Measurements from ENCODE around the gene CHST11. TPM values are rescaled to one million over a fixed set of nuclear protein-coding genes. Genes with fewer than 3 reads are reported as not detected.

The CHST11 gene
- total and polyA plus RNA-seq, 10 of the 15 experiments (the other 5 are each of a cell fraction or from before 2014, with no cell fraction given) = 1.9 to 38.1 (median 17.2) TPM

DNA sequence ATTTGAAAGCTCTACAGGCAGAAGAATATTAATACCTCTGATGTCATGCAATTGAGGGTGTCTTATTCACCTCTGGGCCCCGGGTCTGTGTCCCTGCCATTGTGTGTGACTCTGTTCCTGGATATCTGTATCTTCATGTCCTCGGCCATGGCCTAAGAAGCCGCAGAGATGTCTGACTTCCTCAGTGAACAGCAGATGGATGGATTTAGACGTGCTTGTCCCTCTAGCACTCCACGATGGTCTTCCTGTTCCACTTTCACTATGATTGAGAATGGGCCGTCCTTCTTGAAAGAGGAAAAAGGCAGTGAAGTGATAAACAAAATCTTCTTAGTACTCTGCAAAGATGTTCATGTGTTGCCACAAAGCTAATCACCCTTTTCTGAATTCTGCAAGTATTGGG lies 283.9 kb downstream of the CHST11 start (continued):
- no peak for TF ChIP-seq CBX5 (IDR thresholded peaks at IDR 0.05; ENCODE audit: low read depth)
- TF ChIP-seq IKZF2 (IDR thresholded peaks at IDR 0.05) = peak; percentile 78 to 81; a peak in 3 of 4 replicates
- TF ChIP-seq RFX5 (IDR thresholded peaks at IDR 0.05; ENCODE audit: low read depth, low read length) = no peak
- TF ChIP-seq, protein P1, sequence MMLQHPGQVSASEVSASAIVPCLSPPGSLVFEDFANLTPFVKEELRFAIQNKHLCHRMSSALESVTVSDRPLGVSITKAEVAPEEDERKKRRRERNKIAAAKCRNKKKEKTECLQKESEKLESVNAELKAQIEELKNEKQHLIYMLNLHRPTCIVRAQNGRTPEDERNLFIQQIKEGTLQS (IDR thresholded peaks at IDR 0.05; ENCODE audit: borderline replicate concordance, extremely low read depth, low read depth, low read length) = no peak
- no peak for TF ChIP-seq RAD21 (IDR thresholded peaks at IDR 0.05; ENCODE audit: insufficient read depth, low read depth, low read length)
- TF ChIP-seq, protein P2, sequence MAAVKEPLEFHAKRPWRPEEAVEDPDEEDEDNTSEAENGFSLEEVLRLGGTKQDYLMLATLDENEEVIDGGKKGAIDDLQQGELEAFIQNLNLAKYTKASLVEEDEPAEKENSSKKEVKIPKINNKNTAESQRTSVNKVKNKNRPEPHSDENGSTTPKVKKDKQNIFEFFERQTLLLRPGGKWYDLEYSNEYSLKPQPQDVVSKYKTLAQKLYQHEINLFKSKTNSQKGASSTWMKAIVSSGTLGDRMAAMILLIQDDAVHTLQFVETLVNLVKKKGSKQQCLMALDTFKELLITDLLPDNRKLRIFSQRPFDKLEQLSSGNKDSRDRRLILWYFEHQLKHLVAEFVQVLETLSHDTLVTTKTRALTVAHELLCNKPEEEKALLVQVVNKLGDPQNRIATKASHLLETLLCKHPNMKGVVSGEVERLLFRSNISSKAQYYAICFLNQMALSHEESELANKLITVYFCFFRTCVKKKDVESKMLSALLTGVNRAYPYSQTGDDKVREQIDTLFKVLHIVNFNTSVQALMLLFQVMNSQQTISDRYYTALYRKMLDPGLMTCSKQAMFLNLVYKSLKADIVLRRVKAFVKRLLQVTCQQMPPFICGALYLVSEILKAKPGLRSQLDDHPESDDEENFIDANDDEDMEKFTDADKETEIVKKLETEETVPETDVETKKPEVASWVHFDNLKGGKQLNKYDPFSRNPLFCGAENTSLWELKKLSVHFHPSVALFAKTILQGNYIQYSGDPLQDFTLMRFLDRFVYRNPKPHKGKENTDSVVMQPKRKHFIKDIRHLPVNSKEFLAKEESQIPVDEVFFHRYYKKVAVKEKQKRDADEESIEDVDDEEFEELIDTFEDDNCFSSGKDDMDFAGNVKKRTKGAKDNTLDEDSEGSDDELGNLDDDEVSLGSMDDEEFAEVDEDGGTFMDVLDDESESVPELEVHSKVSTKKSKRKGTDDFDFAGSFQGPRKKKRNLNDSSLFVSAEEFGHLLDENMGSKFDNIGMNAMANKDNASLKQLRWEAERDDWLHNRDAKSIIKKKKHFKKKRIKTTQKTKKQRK (IDR thresholded peaks at IDR 0.05; ENCODE audit: low read depth, low read length) = no peak
- 0 out of 4 replicates have a peak, but pooled peaks of 1 of the 2 experiments have one; percentile 16 for TF ChIP-seq BHLHE40 (IDR thresholded peaks at IDR 0.05; ENCODE audit: borderline replicate concordance in 1 of 2, low read depth in 2 of 2, low read length in 1 of 2)
- TF ChIP-seq, protein P3, sequence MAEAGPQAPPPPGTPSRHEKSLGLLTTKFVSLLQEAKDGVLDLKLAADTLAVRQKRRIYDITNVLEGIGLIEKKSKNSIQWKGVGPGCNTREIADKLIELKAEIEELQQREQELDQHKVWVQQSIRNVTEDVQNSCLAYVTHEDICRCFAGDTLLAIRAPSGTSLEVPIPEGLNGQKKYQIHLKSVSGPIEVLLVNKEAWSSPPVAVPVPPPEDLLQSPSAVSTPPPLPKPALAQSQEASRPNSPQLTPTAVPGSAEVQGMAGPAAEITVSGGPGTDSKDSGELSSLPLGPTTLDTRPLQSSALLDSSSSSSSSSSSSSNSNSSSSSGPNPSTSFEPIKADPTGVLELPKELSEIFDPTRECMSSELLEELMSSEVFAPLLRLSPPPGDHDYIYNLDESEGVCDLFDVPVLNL (IDR thresholded peaks at IDR 0.05; ENCODE audit: low read depth, low read length) = no peak
- TF ChIP-seq, protein P4, sequence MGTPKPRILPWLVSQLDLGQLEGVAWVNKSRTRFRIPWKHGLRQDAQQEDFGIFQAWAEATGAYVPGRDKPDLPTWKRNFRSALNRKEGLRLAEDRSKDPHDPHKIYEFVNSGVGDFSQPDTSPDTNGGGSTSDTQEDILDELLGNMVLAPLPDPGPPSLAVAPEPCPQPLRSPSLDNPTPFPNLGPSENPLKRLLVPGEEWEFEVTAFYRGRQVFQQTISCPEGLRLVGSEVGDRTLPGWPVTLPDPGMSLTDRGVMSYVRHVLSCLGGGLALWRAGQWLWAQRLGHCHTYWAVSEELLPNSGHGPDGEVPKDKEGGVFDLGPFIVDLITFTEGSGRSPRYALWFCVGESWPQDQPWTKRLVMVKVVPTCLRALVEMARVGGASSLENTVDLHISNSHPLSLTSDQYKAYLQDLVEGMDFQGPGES (IDR thresholded peaks at IDR 0.05) = no peak
- TF ChIP-seq TCF12 (IDR thresholded peaks at IDR 0.05; ENCODE audit: low read depth, low read length) = no peak
- no peak for TF ChIP-seq TAF1 (IDR thresholded peaks at IDR 0.05; ENCODE audit: borderline replicate concordance, low read depth, low read length)
- TF ChIP-seq, protein P5, sequence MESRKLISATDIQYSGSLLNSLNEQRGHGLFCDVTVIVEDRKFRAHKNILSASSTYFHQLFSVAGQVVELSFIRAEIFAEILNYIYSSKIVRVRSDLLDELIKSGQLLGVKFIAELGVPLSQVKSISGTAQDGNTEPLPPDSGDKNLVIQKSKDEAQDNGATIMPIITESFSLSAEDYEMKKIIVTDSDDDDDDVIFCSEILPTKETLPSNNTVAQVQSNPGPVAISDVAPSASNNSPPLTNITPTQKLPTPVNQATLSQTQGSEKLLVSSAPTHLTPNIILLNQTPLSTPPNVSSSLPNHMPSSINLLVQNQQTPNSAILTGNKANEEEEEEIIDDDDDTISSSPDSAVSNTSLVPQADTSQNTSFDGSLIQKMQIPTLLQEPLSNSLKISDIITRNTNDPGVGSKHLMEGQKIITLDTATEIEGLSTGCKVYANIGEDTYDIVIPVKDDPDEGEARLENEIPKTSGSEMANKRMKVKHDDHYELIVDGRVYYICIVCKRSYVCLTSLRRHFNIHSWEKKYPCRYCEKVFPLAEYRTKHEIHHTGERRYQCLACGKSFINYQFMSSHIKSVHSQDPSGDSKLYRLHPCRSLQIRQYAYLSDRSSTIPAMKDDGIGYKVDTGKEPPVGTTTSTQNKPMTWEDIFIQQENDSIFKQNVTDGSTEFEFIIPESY (IDR thresholded peaks at IDR 0.05) = no peak
- TF ChIP-seq SMARCA5 (IDR thresholded peaks at IDR 0.05) = no peak
- TF ChIP-seq, protein P6, sequence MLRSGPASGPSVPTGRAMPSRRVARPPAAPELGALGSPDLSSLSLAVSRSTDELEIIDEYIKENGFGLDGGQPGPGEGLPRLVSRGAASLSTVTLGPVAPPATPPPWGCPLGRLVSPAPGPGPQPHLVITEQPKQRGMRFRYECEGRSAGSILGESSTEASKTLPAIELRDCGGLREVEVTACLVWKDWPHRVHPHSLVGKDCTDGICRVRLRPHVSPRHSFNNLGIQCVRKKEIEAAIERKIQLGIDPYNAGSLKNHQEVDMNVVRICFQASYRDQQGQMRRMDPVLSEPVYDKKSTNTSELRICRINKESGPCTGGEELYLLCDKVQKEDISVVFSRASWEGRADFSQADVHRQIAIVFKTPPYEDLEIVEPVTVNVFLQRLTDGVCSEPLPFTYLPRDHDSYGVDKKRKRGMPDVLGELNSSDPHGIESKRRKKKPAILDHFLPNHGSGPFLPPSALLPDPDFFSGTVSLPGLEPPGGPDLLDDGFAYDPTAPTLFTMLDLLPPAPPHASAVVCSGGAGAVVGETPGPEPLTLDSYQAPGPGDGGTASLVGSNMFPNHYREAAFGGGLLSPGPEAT (IDR thresholded peaks at IDR 0.05; ENCODE audit: low read depth) = peak; percentile 50; the same call in 1 of the 2 replicates
- no peak for TF ChIP-seq TARDBP (IDR thresholded peaks at IDR 0.05; ENCODE audit: borderline replicate concordance)
- 0 out of 3 replicates have a peak, but pooled peaks of 1 of the 2 experiments have one; percentile 45 for TF ChIP-seq EGR1 (IDR thresholded peaks at IDR 0.05; ENCODE audit: borderline replicate concordance in 1 of 2, low read depth in 2 of 2, low read length in 2 of 2)
- no peak for TF ChIP-seq EZH2 (IDR thresholded peaks at IDR 0.05; ENCODE audit: borderline replicate concordance, control insufficient read depth, low read depth, low read length)
- TF ChIP-seq STAT3 (IDR thresholded peaks at IDR 0.05; ENCODE audit: low read depth, low read length) = no peak
- TF ChIP-seq, protein P7, sequence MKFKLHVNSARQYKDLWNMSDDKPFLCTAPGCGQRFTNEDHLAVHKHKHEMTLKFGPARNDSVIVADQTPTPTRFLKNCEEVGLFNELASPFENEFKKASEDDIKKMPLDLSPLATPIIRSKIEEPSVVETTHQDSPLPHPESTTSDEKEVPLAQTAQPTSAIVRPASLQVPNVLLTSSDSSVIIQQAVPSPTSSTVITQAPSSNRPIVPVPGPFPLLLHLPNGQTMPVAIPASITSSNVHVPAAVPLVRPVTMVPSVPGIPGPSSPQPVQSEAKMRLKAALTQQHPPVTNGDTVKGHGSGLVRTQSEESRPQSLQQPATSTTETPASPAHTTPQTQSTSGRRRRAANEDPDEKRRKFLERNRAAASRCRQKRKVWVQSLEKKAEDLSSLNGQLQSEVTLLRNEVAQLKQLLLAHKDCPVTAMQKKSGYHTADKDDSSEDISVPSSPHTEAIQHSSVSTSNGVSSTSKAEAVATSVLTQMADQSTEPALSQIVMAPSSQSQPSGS (IDR thresholded peaks at IDR 0.05; ENCODE audit: low read length) = no peak; the same call in 1 of the 2 replicates
